NB4 (cell line): Measurements from ENCODE around the gene NKD1.

Experiments
- MYC ChIP-seq: IDR thresholded peaks from 2 replicates; pipeline ENCODE4 v1.6.1; 2011; ENCODE audit warnings: low read depth, low read length
- POLR2A ChIP-seq: IDR thresholded peaks from 2 replicates; pipeline ENCODE4 v1.6.1; 2011; ENCODE audit warnings: mild to moderate bottlenecking; ENCODE audit not compliant: insufficient read length; ENCODE audit errors: extremely low read depth
- TF ChIP-seq, protein P1 (sequence below): IDR thresholded peaks from one replicate; pipeline ENCODE4 v1.5.1; 2012; ENCODE audit warnings: low read depth, low read length
- TF ChIP-seq, protein P2 (sequence below): IDR thresholded peaks from 2 replicates; pipeline ENCODE4 v1.6.1; 2011; ENCODE audit warnings: low read depth, low read length

DNA sequence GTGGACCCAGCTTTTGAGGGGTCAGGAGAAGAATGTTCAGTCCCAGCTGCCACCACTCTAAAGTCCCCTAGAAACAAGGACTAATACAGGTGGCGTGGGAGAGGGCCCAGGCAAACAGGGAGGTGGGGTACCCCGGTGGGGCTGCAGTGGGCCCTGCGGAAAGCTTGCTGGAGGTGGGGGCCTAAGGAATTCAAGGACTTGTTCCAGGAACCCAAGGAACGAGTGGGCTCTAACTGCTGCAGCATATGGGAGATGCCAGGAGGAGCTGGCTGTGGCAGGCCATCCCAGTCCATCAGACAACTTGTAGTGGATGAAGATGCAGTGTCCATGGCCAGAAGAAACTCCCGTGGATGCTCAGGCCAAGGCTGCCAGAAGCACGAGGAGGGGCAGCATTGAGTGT is 122.3 kb downstream of the NKD1 start:
- TF ChIP-seq, protein P1, sequence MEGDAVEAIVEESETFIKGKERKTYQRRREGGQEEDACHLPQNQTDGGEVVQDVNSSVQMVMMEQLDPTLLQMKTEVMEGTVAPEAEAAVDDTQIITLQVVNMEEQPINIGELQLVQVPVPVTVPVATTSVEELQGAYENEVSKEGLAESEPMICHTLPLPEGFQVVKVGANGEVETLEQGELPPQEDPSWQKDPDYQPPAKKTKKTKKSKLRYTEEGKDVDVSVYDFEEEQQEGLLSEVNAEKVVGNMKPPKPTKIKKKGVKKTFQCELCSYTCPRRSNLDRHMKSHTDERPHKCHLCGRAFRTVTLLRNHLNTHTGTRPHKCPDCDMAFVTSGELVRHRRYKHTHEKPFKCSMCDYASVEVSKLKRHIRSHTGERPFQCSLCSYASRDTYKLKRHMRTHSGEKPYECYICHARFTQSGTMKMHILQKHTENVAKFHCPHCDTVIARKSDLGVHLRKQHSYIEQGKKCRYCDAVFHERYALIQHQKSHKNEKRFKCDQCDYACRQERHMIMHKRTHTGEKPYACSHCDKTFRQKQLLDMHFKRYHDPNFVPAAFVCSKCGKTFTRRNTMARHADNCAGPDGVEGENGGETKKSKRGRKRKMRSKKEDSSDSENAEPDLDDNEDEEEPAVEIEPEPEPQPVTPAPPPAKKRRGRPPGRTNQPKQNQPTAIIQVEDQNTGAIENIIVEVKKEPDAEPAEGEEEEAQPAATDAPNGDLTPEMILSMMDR, result no peak
- TF ChIP-seq MYC (no peak), POLR2A (no peak)
- TF ChIP-seq, protein P2, sequence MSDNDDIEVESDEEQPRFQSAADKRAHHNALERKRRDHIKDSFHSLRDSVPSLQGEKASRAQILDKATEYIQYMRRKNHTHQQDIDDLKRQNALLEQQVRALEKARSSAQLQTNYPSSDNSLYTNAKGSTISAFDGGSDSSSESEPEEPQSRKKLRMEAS, result no peak
